Transverse colon (tissue), 4 donors: ENCODE data around the gene PACSIN2. TPM values are rescaled to one million over a fixed set of nuclear protein-coding genes. Genes with fewer than 3 reads are reported as not detected.

ENCODE experiments used
- DNase-seq: peaks from one replicate; pipeline ENCODE4 v3.0.0-alpha.2; 2019
- H3K27ac ChIP-seq, 4 donors: fragments of 200-600 bp; sonication (generic); 2 replicates each; pipeline ENCODE4 v1.5.1; 2016 to 2018; ENCODE audit warnings: inconsistent platforms in 4 of 4
- H3K27me3 ChIP-seq: fragments of 200-600 bp; sonication (generic); 2 replicates; pipeline ENCODE4 v1.5.1; 2017; ENCODE audit warnings: inconsistent platforms
- H3K36me3 ChIP-seq, 4 donors: fragments of 200-600 bp; sonication (generic); 2 replicates each; pipeline ENCODE4 v1.5.1; 2017 to 2019; ENCODE audit warnings: inconsistent platforms in 4 of 4
- H3K4me1 ChIP-seq, 4 donors: fragments of 200-600 bp; sonication (generic); 2 replicates each; pipeline ENCODE4 v1.5.1; 2017 to 2020; ENCODE audit warnings: inconsistent platforms in 4 of 4
- H3K4me3 ChIP-seq, 4 donors: fragments of 200-600 bp; sonication (generic); 1 replicate in 1 of 4; 2 replicates in 3 of 4; pipeline versions ENCODE4 v1.5.1 to v1.6.1; 2017 to 2019; ENCODE audit warnings: inconsistent platforms in 4 of 4
- H3K9me3 ChIP-seq, 2 donors: fragments of 200-600 bp; sonication (generic); 2 replicates each; pipeline ENCODE4 v1.5.1; 2017 to 2019; ENCODE audit warnings: inconsistent platforms in 2 of 2
- EP300 ChIP-seq: sonication (generic); formaldehyde crosslinking; IDR thresholded peaks from one replicate; pipeline ENCODE4 v1.6.1; 2017; ENCODE audit warnings: antibody characterized with exemption, low read depth
- POLR2A ChIP-seq: fragments of 450-650 bp; IDR thresholded peaks from one replicate; pipeline ENCODE4 v1.6.1; 2016; ENCODE audit warnings: antibody characterized with exemption, mild to moderate bottlenecking, moderate library complexity
- POLR2AphosphoS5 ChIP-seq, 3 donors: sonication (generic); formaldehyde crosslinking; IDR thresholded peaks; one replicate each; pipeline ENCODE4 v1.6.1; 2016; ENCODE audit warnings: antibody characterized with exemption in 3 of 3
- WGBS, 2 donors: methylation state at CpG; one replicate each; pipeline ENCODE4 v1.1.5; 2018; ENCODE audit warnings: low coverage in 1 of 2; 5-methylcytosine and 5-hydroxymethylcytosine counted together
- in situ Hi-C, 4 donors: fragments of 200-750 bp; cut with MboI; loops; one replicate each; pipeline versions ENCODE4 v1.15.0 to v1.15.1; 2017; ENCODE audit warnings: low sequenced_read_pairs in 3 of 4, low pct_ligation_motif_present in 1 of 4, low pct_unique_long_range_greater_than_20kb in 1 of 4
- intact Hi-C: fragments of 100-400 bp; cut with DNase I; formaldehyde crosslinking; loops from one replicate; pipeline ENCODE4 v1.15.1; 2023; ENCODE audit warnings: low total_unique reads
- total RNA-seq, 4 donors: library from RNA; depleted of rRNA; stranded (reverse); fragments of >200 nt; gene quantifications; one replicate each; pipeline ENCODE4 v1.1.0, GENCODE V29; 2016
- TF ChIP-seq, protein P1 (sequence below), 5 experiments: fragments of 200-600 bp in 3 of 5; fragments of 450-650 bp in 2 of 5; sonication (generic) in 3 of 5; IDR thresholded peaks; 1 replicate in 2 of 5; 2 replicates in 3 of 5; pipeline ENCODE4 v1.5.1; 2016 to 2017; ENCODE audit warnings: antibody characterized with exemption in 5 of 5, inconsistent platforms in 3 of 5, mild to moderate bottlenecking in 2 of 5, moderate library complexity in 1 of 5

The PACSIN2 gene
- total RNA-seq, 4 donors from 2014 or later, result 53.9 to 250 (median 198) TPM

- H3K27ac ChIP-seq, result peak overlapping the region in 3 of 4 donors; percentile 2 to 23 (median 16)
- WGBS, 2 donors, result 81% methylated on average over 7 of the region's 7 CpGs; no CpG with 5 or more reads in 1 of the 2 donors
- in situ Hi-C loops, result no loop called here
- intact Hi-C loops, result no loop called here
- TF ChIP-seq POLR2AphosphoS5 (IDR thresholded peaks at IDR 0.05) (no peak), EP300 (no peak), POLR2A (no peak)
- TF ChIP-seq, protein P1, sequence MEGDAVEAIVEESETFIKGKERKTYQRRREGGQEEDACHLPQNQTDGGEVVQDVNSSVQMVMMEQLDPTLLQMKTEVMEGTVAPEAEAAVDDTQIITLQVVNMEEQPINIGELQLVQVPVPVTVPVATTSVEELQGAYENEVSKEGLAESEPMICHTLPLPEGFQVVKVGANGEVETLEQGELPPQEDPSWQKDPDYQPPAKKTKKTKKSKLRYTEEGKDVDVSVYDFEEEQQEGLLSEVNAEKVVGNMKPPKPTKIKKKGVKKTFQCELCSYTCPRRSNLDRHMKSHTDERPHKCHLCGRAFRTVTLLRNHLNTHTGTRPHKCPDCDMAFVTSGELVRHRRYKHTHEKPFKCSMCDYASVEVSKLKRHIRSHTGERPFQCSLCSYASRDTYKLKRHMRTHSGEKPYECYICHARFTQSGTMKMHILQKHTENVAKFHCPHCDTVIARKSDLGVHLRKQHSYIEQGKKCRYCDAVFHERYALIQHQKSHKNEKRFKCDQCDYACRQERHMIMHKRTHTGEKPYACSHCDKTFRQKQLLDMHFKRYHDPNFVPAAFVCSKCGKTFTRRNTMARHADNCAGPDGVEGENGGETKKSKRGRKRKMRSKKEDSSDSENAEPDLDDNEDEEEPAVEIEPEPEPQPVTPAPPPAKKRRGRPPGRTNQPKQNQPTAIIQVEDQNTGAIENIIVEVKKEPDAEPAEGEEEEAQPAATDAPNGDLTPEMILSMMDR (IDR thresholded peaks at IDR 0.05), result peak in 1 of 5 experiments; percentile 15
- peaks cover 40 to 79% (median 73%) of the 10 kb centered on the region in 4 donors for H3K4me1 ChIP-seq
- DNase-seq, result no peak
- no peaks in the 10 kb centered on the region for H3K36me3 ChIP-seq
- no peaks in the 10 kb centered on the region for H3K9me3 ChIP-seq
- no peak overlapping the region for H3K4me3 ChIP-seq
- no peaks in the 10 kb centered on the region for H3K27me3 ChIP-seq
These were observed 3.9 kb downstream of the PACSIN2 start for GRCh38 chr22:43011079-43011478.

GRCh38 chr22:43009444-43009843 is 5.5 kb downstream of the PACSIN2 start:
- H3K4me3 ChIP-seq, result no peak overlapping the region
- H3K27ac ChIP-seq, result peak overlapping the region; percentile 83 to 93 (median 85)
- H3K4me1 ChIP-seq, result peaks cover 54 to 90% (median 76%) of the 10 kb centered on the region in 4 donors
- WGBS, 2 donors, result 81 to 85% methylated on average over 3 to 4 of the region's 4 CpGs
- H3K36me3 ChIP-seq, result no peaks in the 10 kb centered on the region
- no peak for TF ChIP-seq POLR2AphosphoS5 (IDR thresholded peaks at IDR 0.05)
- TF ChIP-seq EP300, result no peak
- TF ChIP-seq, protein P1 (IDR thresholded peaks at IDR 0.05), result no peak
- no peak for TF ChIP-seq POLR2A
- no peak for DNase-seq
- no peaks in the 10 kb centered on the region for H3K27me3 ChIP-seq
- no peaks in the 10 kb centered on the region for H3K9me3 ChIP-seq
- intact Hi-C loops, result no loop called here
- in situ Hi-C loops, result no loop called here

DNA sequence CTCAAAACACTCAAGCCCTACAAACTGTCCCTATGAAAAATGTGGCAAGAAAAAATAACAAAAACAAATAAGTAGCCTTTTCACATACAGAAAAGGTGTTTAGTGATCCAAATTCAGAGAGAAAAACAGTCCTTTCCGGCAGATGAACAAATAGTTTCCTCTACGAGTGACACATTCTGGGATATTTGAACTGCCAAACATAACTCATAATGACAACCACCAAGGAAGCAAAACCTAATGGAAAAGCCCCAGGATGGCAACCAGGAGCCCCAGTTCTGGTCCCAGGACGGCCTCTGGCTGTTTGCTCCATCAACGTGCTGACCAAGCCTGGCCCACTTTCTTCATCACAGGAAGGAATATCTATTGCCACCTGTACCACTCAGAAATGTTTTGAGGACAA is 6.0 kb downstream of the PACSIN2 start:
- no peaks in the 10 kb centered on the region for H3K9me3 ChIP-seq
- no peaks in the 10 kb centered on the region for H3K27me3 ChIP-seq
- no peak for TF ChIP-seq POLR2AphosphoS5 (IDR thresholded peaks at IDR 0.05)
- TF ChIP-seq EP300, result no peak
- TF ChIP-seq POLR2A, result no peak
- TF ChIP-seq, protein P1 (IDR thresholded peaks at IDR 0.05), result no peak
- H3K4me3 ChIP-seq, result no peak overlapping the region
- 67 to 70% methylated on average over 3 to 4 of the region's 4 CpGs for WGBS, 2 donors
- peaks cover 59 to 94% (median 81%) of the 10 kb centered on the region in 4 donors for H3K4me1 ChIP-seq
- in situ Hi-C loops, result no loop called here
- H3K27ac ChIP-seq, result peak overlapping the region; percentile 83 to 93 (median 85)
- intact Hi-C loops, result no loop called here
- H3K36me3 ChIP-seq, result no peaks in the 10 kb centered on the region
- DNase-seq, result no peak

- peak overlapping the region; percentile 83 to 93 (median 85) for H3K27ac ChIP-seq
- TF ChIP-seq POLR2AphosphoS5 (IDR thresholded peaks at IDR 0.05) (peak in 1 of 3 donors; percentile 15), POLR2A (no peak), EP300 (no peak)
- TF ChIP-seq, protein P1 (IDR thresholded peaks at IDR 0.05), result no peak
- intact Hi-C loops (no loop called here), in situ Hi-C loops (no loop called here)
- WGBS, 2 donors, result 34 to 71% methylated on average over 1 to 4 of the region's 4 CpGs
- no peaks in the 10 kb centered on the region for H3K36me3 ChIP-seq
- DNase-seq, result peak; percentile 75
- H3K4me1 ChIP-seq, result peaks cover 57 to 94% (median 81%) of the 10 kb centered on the region in 4 donors
- no peaks in the 10 kb centered on the region for H3K27me3 ChIP-seq
- no peaks in the 10 kb centered on the region for H3K9me3 ChIP-seq
- no peak overlapping the region for H3K4me3 ChIP-seq
These were observed 6.4 kb downstream of the PACSIN2 start for GRCh38 chr22:43008509-43008908.
